Measurements from ENCODE around the gene APBA2. TPM values are rescaled to one million over a fixed set of nuclear protein-coding genes. Genes with fewer than 3 reads are reported as not detected.

Gene APBA2
- total RNA-seq, 2 experiments from 2014 or later, result not detected

GRCh38 chr15:29139540-29140459 lies 254.0 kb downstream of the APBA2 start:
- peak; percentile 43 for DNase-seq (ENCODE audit: low spot score)

DNA sequence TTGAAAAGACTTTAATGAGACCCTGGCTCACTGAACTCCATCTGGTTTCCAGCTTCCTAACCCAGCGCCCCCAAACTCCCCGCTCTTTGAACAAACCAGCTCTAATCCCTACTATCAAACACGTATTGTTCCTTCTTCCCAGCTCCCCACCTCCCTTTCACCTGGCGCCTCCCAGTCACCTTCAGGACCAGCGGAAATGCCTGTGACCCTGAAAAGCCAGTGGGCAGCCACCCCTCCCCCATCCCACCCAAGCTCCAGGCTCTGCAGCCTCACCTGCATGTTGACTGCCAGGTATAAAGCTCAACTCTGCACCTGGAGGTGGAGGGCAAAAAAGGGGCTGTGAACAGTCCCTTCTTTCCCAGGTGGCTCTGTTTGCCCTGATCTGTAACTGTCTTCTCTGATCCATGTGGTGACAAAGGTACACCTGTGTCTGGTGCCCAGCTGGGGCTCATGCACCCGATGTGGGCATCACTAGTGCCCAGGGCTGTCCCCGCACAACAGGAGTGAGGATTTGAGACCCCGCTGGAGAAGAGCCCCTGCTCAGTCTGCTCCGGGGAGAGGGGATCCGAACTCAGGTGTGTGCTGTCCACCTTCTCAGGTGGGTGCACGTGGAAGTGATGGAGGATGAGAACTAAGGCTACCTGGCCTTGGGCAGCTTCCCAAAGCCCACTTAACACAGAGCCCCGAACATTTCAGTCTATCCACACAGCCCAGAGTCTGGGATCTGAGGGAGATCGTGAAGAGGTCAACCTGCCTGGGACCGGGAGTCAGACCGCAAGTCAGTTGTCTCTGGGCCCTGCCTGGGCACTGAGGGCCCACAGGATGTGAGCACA lies 254.9 kb downstream of the APBA2 start:
- Histone ChIP-seq H2AFZ (ENCODE audit: low read length) (no peak overlapping the region), H3K9me2 (ENCODE audit: insufficient read depth, low read length) (no peaks in the 10 kb centered on the region), H3K4me1 (ENCODE audit: insufficient read depth, low read length, poor library complexity, severe bottlenecking) (no peaks in the 10 kb centered on the region), H3K4me2 (ENCODE audit: low read length) (no peak overlapping the region), H3K27ac (ENCODE audit: low read depth, low read length, poor library complexity, severe bottlenecking) (no peak overlapping the region), H3K9me3 (ENCODE audit: low read length) (no peaks in the 10 kb centered on the region), H3K79me2 (ENCODE audit: insufficient read depth, low read depth, low read length) (no peaks in the 10 kb centered on the region), H4K20me1 (ENCODE audit: insufficient read depth, low read length) (no peaks in the 10 kb centered on the region), H3K36me3 (ENCODE audit: insufficient read depth, low read length) (no peaks in the 10 kb centered on the region), H3K4me3 (ENCODE audit: low read depth, low read length, poor library complexity, severe bottlenecking) (no peak overlapping the region)
- BruUV-seq (replicated peaks), result no TSS peak
- intact Hi-C loops (cut with micrococcal nuclease; ENCODE audit: unreplicated experiment), result no loop called here
- DNase-seq (ENCODE audit: low spot score), result no peak
- TF ChIP-seq EZH2phosphoT487 (IDR thresholded peaks at IDR 0.05; ENCODE audit: borderline replicate concordance, low read depth, low read length), result no peak
- TF ChIP-seq, protein P1, sequence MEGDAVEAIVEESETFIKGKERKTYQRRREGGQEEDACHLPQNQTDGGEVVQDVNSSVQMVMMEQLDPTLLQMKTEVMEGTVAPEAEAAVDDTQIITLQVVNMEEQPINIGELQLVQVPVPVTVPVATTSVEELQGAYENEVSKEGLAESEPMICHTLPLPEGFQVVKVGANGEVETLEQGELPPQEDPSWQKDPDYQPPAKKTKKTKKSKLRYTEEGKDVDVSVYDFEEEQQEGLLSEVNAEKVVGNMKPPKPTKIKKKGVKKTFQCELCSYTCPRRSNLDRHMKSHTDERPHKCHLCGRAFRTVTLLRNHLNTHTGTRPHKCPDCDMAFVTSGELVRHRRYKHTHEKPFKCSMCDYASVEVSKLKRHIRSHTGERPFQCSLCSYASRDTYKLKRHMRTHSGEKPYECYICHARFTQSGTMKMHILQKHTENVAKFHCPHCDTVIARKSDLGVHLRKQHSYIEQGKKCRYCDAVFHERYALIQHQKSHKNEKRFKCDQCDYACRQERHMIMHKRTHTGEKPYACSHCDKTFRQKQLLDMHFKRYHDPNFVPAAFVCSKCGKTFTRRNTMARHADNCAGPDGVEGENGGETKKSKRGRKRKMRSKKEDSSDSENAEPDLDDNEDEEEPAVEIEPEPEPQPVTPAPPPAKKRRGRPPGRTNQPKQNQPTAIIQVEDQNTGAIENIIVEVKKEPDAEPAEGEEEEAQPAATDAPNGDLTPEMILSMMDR (conservative IDR thresholded peaks at IDR 0.05; ENCODE audit: low read length), result no peak
- CTCF ChIA-PET (ENCODE audit: unreplicated experiment), result interaction anchor here (0.6 to 0.7 kb wide), 2 partner anchors 9 to 18 kb away, joined by 3 read pairs; no protein-coding TSS in a partner anchor
- POLR2A ChIA-PET, result interaction anchor here (0.9 kb wide), 1 partner anchor 128 kb away, joined by 3 read pairs; no protein-coding TSS in a partner anchor

More at GRCh38 chr15:29139540-29140459, 254.0 kb downstream of the APBA2 start:
- no peaks in the 10 kb centered on the region for H3K9me3 ChIP-seq (ENCODE audit: low read length)
- POLR2A ChIA-PET, result interaction anchor here (0.9 kb wide), 1 partner anchor 129 kb away, joined by 3 read pairs; no protein-coding TSS in a partner anchor
- no TSS peak for BruUV-seq (replicated peaks)
- TF ChIP-seq, protein P1 (conservative IDR thresholded peaks at IDR 0.05; ENCODE audit: low read length), result peak; percentile 84
- TF ChIP-seq EZH2phosphoT487 (IDR thresholded peaks at IDR 0.05; ENCODE audit: borderline replicate concordance, low read depth, low read length), result no peak
- no peak overlapping the region for H3K4me2 ChIP-seq (ENCODE audit: low read length)
- CTCF ChIA-PET (ENCODE audit: unreplicated experiment), result interaction anchor here (0.6 to 0.7 kb wide), 2 partner anchors 9 to 17 kb away, joined by 3 read pairs; no protein-coding TSS in a partner anchor
- H2AFZ ChIP-seq (ENCODE audit: low read length), result no peak overlapping the region
- no peaks in the 10 kb centered on the region for H3K79me2 ChIP-seq (ENCODE audit: insufficient read depth, low read depth, low read length)
- H3K9me2 ChIP-seq (ENCODE audit: insufficient read depth, low read length), result no peaks in the 10 kb centered on the region
- intact Hi-C loops (cut with micrococcal nuclease; ENCODE audit: unreplicated experiment), result loop anchor here (10.0 kb wide), 1 partner anchor 125 kb away; the partner anchor contains the start of gene NSMCE3
- H3K4me1 ChIP-seq (ENCODE audit: insufficient read depth, low read length, poor library complexity, severe bottlenecking), result no peaks in the 10 kb centered on the region
- no peaks in the 10 kb centered on the region for H3K36me3 ChIP-seq (ENCODE audit: insufficient read depth, low read length)
- no peaks in the 10 kb centered on the region for H4K20me1 ChIP-seq (ENCODE audit: insufficient read depth, low read length)
- no peak overlapping the region for H3K27ac ChIP-seq (ENCODE audit: low read depth, low read length, poor library complexity, severe bottlenecking)
- no peak overlapping the region for H3K4me3 ChIP-seq (ENCODE audit: low read depth, low read length, poor library complexity, severe bottlenecking)

Measured in OCI-LY7 (cell line).